A549 (cell line): ENCODE results near the gene RAP2C.

ENCODE experiments used
- EHMT2 ChIP-seq: fragments of 200-600 bp; sonication (generic); IDR thresholded peaks from 2 replicates; pipeline ENCODE4 v1.6.1; 2016; ENCODE audit warnings: antibody characterized with exemption, low read depth, mild to moderate bottlenecking, moderate library complexity
- JUN ChIP-seq, 2 experiments: fragments of >200 bp; sonication (Bioruptor Twin); formaldehyde crosslinking; IDR thresholded peaks; 2 replicates in 1 of 2; 3 replicates in 1 of 2; pipeline ENCODE4 v1.6.1; 2016 to 2017
- JUNB ChIP-seq: fragments of >200 bp; sonication (Bioruptor Twin); formaldehyde crosslinking; IDR thresholded peaks from 2 replicates; pipeline ENCODE4 v1.6.1; 2016
- POLR2A ChIP-seq: IDR thresholded peaks from 2 replicates; pipeline ENCODE4 v1.6.1; 2012; ENCODE audit warnings: mild to moderate bottlenecking, low read length
- POLR2AphosphoS2 ChIP-seq: conservative IDR thresholded peaks from 2 replicates; pipeline ENCODE4 v1.6.1; 2012; ENCODE audit warnings: low read length, improper control_type of control experiment, inconsistent platforms
- TF ChIP-seq, protein P1 (sequence below): fragments of >200 bp; sonication (Bioruptor Twin); formaldehyde crosslinking; IDR thresholded peaks from 3 replicates; pipeline ENCODE4 v1.5.1; 2016

DNA sequence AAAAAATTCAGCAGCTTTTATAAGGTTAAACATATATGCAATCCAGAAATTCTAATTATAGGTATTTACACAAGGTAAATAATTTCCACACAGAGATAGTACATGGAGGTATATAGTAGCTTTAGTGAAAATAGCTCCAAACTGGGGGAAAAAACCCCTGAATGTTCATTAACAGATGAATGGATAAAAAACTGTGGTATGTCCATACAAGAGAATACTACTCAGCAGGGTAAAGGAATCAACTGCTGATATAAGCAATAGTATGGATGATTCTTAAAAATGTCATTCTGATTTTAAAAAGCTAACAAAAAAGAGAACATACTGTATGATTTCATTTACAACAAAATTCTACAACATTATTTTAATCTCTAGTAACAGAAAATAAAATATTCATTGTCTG, 54.2 kb downstream of the RAP2C start:
- TF ChIP-seq, protein P1, sequence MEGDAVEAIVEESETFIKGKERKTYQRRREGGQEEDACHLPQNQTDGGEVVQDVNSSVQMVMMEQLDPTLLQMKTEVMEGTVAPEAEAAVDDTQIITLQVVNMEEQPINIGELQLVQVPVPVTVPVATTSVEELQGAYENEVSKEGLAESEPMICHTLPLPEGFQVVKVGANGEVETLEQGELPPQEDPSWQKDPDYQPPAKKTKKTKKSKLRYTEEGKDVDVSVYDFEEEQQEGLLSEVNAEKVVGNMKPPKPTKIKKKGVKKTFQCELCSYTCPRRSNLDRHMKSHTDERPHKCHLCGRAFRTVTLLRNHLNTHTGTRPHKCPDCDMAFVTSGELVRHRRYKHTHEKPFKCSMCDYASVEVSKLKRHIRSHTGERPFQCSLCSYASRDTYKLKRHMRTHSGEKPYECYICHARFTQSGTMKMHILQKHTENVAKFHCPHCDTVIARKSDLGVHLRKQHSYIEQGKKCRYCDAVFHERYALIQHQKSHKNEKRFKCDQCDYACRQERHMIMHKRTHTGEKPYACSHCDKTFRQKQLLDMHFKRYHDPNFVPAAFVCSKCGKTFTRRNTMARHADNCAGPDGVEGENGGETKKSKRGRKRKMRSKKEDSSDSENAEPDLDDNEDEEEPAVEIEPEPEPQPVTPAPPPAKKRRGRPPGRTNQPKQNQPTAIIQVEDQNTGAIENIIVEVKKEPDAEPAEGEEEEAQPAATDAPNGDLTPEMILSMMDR: no peak
- no peak for TF ChIP-seq EHMT2
- TF ChIP-seq POLR2A: no peak
- TF ChIP-seq POLR2AphosphoS2: no peak
- no peak for TF ChIP-seq JUNB
- no peak for TF ChIP-seq JUN (IDR thresholded peaks at IDR 0.05)
